GM12872 (cell line): ENCODE data around the gene ACKR1.
A peak's percentile ranks its signal among the peaks of the same experiment; 100 is the strongest.

Experiments used
- TF ChIP-seq, protein P1 (sequence below): IDR thresholded peaks from 3 replicates; pipeline ENCODE4 v1.5.1; 2011; ENCODE audit warnings: low read depth, mild to moderate bottlenecking, low read length, moderate library complexity; ENCODE audit not compliant: insufficient read depth

The ACKR1 gene

DNA sequence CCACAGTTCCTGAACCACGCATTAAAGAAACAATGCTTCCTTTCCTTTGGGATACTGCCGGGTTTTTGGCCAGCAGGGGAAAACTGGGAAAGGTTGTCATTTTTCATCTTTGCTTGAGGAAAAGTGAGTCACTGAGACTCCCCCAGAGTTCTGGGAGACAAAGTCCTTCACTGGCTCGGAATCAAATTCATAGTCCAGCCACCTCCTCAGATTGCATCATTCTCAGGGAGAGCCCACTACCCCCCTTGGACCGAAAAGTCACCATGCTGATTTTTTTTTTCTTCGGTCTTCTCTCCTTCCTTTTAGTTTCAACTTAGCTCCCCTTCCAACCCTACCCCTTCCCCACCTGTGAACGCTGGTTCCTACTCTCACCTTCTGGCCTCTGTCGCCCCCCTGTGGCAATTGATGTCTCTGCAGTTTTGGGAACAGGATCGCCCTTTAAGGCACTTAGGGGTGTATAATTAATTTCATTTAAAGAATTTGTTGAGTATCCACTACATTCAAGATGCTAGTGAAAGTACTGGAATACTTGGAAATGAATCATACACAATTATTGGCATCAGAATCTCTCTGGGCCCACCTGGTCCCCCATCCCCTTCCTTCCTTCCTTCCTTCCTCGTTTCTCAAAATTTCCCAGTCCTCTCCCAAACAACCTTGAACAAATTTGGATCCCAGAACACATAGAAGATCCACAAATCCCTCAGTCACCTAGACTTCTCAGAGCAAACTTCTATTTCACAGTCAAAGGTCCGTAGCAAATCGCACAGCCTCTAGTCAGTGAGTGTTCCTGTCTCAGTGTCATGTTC, 6.9 kb downstream of the ACKR1 start:
- TF ChIP-seq, protein P1, sequence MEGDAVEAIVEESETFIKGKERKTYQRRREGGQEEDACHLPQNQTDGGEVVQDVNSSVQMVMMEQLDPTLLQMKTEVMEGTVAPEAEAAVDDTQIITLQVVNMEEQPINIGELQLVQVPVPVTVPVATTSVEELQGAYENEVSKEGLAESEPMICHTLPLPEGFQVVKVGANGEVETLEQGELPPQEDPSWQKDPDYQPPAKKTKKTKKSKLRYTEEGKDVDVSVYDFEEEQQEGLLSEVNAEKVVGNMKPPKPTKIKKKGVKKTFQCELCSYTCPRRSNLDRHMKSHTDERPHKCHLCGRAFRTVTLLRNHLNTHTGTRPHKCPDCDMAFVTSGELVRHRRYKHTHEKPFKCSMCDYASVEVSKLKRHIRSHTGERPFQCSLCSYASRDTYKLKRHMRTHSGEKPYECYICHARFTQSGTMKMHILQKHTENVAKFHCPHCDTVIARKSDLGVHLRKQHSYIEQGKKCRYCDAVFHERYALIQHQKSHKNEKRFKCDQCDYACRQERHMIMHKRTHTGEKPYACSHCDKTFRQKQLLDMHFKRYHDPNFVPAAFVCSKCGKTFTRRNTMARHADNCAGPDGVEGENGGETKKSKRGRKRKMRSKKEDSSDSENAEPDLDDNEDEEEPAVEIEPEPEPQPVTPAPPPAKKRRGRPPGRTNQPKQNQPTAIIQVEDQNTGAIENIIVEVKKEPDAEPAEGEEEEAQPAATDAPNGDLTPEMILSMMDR = peak; percentile 81

DNA sequence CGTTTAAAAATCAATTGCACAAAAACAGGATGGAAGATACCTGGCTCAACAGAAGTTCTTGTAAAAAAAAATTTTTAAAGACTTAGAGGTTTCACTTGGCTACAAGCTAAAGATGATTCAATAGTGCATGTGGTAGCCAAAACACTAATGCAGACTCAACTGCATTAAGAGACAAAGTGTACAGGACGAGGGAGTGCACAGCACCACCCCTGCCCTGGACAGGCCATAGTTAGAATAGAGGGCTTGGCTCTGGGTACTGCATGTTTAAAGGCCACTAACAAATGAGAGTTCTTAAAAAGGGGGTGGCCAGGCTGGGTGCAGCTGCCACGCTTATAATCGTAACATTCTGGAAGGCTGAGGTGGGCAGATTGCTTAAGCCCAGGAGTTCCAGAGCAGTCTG, 7.9 kb downstream of the ACKR1 start:
- TF ChIP-seq, protein P1 = no peak

- TF ChIP-seq, protein P1 = peak; percentile 90
Observed at GRCh38 chr1:159214149-159214760, 9.6 kb downstream of the ACKR1 start.

DNA sequence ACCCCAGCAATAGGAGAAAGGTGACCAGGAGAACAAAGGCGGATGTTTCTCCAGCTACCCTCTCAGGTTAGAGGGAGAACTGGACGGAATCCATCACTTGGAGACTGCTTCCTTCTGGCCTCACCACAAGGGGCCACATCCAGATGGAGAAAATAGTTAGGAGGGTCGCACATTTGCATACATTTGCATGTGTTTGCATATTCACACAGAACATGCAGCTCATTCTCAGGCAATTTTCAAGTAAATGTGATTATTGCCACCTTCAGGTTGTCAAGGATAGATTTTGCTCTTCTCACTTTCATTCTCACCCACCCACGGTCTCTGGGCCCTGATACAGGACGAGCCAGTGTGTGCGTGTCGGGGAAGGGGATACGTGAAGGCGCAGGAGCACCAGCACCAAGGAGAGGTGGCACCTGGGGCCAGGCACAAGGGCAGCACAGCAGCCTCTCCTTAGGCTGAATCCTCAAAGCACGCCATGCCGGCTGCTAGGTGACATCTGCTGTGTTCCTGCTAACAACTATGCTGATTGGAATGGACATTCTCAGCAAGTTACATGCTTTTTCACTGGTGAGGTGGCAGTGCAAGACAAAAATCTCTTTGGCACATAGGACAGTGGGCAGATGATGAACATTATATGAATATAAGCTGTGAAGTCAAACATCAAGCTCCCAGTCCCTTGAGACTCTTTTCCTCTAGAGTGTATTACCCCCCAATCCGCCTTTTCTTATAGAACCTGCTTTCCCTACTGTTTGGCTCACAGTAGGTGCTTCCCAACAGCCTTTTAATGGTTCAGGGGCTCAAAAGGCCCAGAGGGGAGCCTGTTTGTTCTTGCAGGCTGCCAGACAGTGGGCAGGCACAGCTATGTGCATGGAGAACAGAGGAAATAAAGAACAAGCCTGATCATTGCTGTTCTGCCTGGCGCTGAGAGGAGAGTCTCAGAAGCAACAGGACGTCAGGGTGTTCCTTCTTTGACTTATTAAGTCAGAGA, 14.3 kb downstream of the ACKR1 start:
- TF ChIP-seq, protein P1 = no peak

- TF ChIP-seq, protein P1 = no peak
Observed at GRCh38 chr1:159222075-159222865, 17.6 kb downstream of the ACKR1 start.

DNA sequence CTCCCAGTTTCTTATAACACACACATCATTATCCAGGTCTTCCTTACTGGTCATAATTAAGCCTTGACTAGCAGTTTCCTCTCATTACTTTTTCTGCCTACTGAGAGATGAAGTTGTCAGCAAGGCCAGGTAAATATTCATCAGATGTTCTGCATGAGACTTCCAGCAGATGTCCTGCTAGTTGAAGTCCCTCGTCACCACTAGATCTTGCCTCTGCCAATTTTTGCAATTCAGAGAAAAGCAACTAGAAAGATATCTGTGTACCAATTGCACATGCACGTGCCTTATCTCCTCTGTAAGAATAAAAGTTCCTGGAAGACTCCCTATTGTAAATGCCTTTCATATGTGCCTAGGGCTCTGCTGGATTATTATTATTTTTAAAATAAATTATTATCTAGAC, 18.3 kb downstream of the ACKR1 start:
- TF ChIP-seq, protein P1 = no peak
